ENCODE data around the gene SMYD2.

SMYD2 gene

GRCh38 chr1:214327514-214327913 is 46.6 kb downstream of the SMYD2 start:
- no peaks in the 10 kb centered on the region for H3K27me3 ChIP-seq (ENCODE audit: control insufficient read depth, insufficient read depth, low read length)
- no peak overlapping the region for H3K9ac ChIP-seq (ENCODE audit: low read depth, low read length)
- no peaks in the 10 kb centered on the region for H3K4me1 ChIP-seq (ENCODE audit: control insufficient read depth, insufficient read depth, low read length)
- no peak overlapping the region for H3K4me3 ChIP-seq (ENCODE audit: low read depth, low read length)
- H3K36me3 ChIP-seq (ENCODE audit: control insufficient read depth, insufficient read depth, low read length), result no peaks in the 10 kb centered on the region
- no peaks in the 10 kb centered on the region for H3K9me3 ChIP-seq (ENCODE audit: control insufficient read depth, insufficient read depth, low read length)

- H3K36me3 ChIP-seq (ENCODE audit: control insufficient read depth, insufficient read depth, low read length), result no peaks in the 10 kb centered on the region
- peak overlapping the region; percentile 48 for H3K9ac ChIP-seq (ENCODE audit: low read depth, low read length)
- H3K9me3 ChIP-seq (ENCODE audit: control insufficient read depth, insufficient read depth, low read length), result no peaks in the 10 kb centered on the region
- H3K27me3 ChIP-seq (ENCODE audit: control insufficient read depth, insufficient read depth, low read length), result no peaks in the 10 kb centered on the region
- H3K4me1 ChIP-seq (ENCODE audit: control insufficient read depth, insufficient read depth, low read length), result no peaks in the 10 kb centered on the region
- no peak overlapping the region for H3K4me3 ChIP-seq (ENCODE audit: low read depth, low read length)
These were observed 48.0 kb downstream of the SMYD2 start for GRCh38 chr1:214328770-214329469.

- Histone ChIP-seq H3K4me3 (ENCODE audit: low read depth, low read length) (no peak overlapping the region), H3K9ac (ENCODE audit: low read depth, low read length) (peak overlapping the region; percentile 32), H3K9me3 (ENCODE audit: control insufficient read depth, insufficient read depth, low read length) (no peaks in the 10 kb centered on the region), H3K27me3 (ENCODE audit: control insufficient read depth, insufficient read depth, low read length) (no peaks in the 10 kb centered on the region), H3K4me1 (ENCODE audit: control insufficient read depth, insufficient read depth, low read length) (no peaks in the 10 kb centered on the region), H3K36me3 (ENCODE audit: control insufficient read depth, insufficient read depth, low read length) (peaks cover 2% of the 10 kb centered on the region)
These were observed 48.7 kb downstream of the SMYD2 start for GRCh38 chr1:214329470-214330220.

DNA sequence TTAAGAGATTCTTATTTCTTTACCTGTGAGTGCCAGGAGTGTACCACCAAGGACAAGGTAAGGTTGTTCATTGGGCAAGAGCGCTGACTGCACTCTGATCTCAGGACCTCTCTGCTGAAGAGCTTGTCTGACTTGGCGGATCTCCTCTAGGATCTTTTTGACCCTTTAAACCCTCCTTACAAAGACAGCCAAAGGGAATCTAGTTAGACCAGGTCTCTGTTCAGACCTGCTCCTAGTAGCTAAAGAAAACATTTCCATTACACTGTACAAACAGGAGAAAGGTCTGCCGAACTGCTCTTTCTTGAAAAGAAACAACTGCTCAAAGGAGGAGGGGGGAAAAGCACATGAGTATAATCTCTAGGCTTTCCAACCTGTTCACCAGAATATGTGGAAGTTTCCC is 49.3 kb downstream of the SMYD2 start:
- Histone ChIP-seq H3K4me3 (ENCODE audit: low read depth, low read length) (no peak overlapping the region), H3K9me3 (ENCODE audit: control insufficient read depth, insufficient read depth, low read length) (no peaks in the 10 kb centered on the region), H3K36me3 (ENCODE audit: control insufficient read depth, insufficient read depth, low read length) (peaks cover 2% of the 10 kb centered on the region), H3K27me3 (ENCODE audit: control insufficient read depth, insufficient read depth, low read length) (no peaks in the 10 kb centered on the region), H3K4me1 (ENCODE audit: control insufficient read depth, insufficient read depth, low read length) (no peaks in the 10 kb centered on the region), H3K9ac (ENCODE audit: low read depth, low read length) (no peak overlapping the region)

DNA sequence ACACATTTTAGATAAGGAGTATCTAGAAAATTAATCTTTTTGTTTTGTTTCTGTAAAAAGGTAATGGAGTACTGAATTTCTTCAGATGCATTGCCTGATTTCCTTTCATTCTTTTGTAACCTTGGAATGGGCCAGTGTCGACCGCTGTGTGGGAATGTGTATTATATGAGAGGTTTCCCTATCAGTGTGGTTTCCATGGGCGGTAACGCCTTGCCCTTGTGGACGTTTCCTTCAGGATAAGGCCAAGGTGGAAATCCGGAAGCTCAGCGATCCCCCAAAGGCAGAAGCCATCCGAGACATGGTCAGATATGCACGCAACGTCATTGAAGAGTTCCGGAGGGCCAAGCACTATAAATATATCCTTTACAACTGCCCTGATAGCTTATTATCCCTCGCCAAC is 49.8 kb downstream of the SMYD2 start:
- H3K4me1 ChIP-seq (ENCODE audit: control insufficient read depth, insufficient read depth, low read length), result no peaks in the 10 kb centered on the region
- H3K9me3 ChIP-seq (ENCODE audit: control insufficient read depth, insufficient read depth, low read length), result no peaks in the 10 kb centered on the region
- H3K9ac ChIP-seq (ENCODE audit: low read depth, low read length), result no peak overlapping the region
- H3K4me3 ChIP-seq (ENCODE audit: low read depth, low read length), result no peak overlapping the region
- H3K27me3 ChIP-seq (ENCODE audit: control insufficient read depth, insufficient read depth, low read length), result no peaks in the 10 kb centered on the region
- H3K36me3 ChIP-seq (ENCODE audit: control insufficient read depth, insufficient read depth, low read length), result peaks cover 2% of the 10 kb centered on the region

DNA sequence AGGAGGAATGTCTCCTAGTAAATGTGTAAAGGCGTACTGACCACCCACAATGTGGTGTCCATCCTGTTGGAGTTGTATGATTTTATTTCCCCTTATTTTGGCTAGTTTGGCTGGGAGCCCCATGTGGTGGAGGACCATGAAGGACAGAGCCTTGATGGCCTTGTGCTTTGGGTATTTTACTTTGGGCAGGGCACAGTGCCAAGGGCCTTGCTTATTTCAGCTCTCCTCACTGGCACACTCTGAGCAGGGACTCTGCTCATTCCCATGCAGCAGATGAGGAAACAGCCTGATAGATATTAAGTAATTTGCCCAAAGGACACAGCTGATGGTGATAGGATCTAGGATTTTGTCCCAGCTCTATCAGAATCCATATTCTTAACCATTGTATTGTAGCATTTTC is 50.2 kb downstream of the SMYD2 start:
- H3K9ac ChIP-seq (ENCODE audit: low read depth, low read length), result no peak overlapping the region
- H3K4me3 ChIP-seq (ENCODE audit: low read depth, low read length), result no peak overlapping the region
- H3K4me1 ChIP-seq (ENCODE audit: control insufficient read depth, insufficient read depth, low read length), result no peaks in the 10 kb centered on the region
- no peaks in the 10 kb centered on the region for H3K27me3 ChIP-seq (ENCODE audit: control insufficient read depth, insufficient read depth, low read length)
- peaks cover 2% of the 10 kb centered on the region for H3K36me3 ChIP-seq (ENCODE audit: control insufficient read depth, insufficient read depth, low read length)
- H3K9me3 ChIP-seq (ENCODE audit: control insufficient read depth, insufficient read depth, low read length), result no peaks in the 10 kb centered on the region

DNA sequence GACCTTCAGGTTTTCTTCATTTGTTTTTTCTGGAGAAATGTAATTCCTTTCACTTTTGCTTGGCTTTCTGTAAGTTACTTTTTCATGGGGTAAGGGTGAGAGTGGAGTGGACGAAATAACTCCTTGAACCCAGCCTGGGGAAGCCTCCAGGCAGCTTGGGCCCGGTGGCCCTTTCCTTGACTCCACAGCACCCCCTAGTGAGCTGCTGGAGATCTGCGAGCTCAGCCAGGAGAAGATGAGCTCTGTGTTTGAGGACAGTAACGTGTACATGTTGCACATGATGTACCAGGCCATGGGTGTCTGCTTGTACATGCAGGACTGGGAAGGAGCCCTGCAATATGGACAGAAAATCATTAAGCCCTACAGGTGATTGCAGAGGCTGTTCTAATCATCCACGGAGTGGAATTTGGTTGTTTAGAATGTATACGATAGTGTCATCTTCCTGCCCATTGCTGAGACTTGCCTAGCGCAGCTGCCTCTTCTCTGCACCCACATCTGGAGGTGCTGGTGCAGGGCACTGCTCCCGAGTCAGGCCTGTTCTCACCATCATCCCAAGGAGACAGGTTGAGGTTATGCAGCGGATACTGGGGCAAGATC is 51.0 kb downstream of the SMYD2 start:
- H3K4me3 ChIP-seq (ENCODE audit: low read depth, low read length), result no peak overlapping the region
- H3K36me3 ChIP-seq (ENCODE audit: control insufficient read depth, insufficient read depth, low read length), result peaks cover 2% of the 10 kb centered on the region
- no peaks in the 10 kb centered on the region for H3K4me1 ChIP-seq (ENCODE audit: control insufficient read depth, insufficient read depth, low read length)
- no peak overlapping the region for H3K9ac ChIP-seq (ENCODE audit: low read depth, low read length)
- H3K9me3 ChIP-seq (ENCODE audit: control insufficient read depth, insufficient read depth, low read length), result no peaks in the 10 kb centered on the region
- no peaks in the 10 kb centered on the region for H3K27me3 ChIP-seq (ENCODE audit: control insufficient read depth, insufficient read depth, low read length)

DNA sequence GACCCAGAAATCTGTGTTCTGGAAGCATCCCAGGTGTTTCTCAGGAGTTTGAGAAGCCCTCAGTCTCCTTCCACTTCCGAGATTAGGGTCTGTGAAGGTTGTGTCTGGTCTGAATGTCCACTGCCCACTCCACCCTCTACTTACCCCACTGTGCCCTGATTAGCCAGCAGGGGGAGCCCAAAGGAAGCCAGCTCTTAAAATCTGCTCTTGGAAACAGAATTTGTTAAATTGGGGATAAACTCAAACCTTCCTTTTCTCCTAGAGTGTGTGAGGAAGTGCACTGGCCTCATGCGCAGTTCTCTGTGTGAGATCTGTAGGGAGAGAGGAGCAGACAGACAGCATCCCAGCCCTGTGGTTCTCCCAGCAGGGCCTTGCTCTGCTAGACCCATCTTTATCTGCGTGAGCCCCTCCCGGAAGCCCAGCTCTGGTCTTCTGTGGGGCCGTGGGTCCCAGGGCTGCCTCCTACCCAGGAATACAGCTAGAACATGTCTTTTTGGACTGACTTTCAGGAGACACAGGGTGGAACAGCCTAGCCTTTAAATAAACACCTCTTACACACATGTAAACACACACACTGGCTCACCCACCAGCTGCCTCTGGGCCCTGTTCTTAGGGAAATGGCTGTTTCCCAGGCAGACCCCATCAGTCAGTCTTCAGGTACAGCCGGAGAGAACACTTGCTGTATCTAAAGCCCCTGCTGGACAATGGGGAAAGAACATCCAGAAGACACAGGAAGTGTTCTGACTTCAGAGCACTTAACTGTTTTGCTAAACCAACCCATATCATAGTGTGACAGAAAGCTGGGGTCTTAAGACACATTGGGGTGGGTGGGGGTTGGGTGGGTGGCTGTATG is 52.2 kb downstream of the SMYD2 start:
- peaks cover 5% of the 10 kb centered on the region for H3K4me1 ChIP-seq (ENCODE audit: control insufficient read depth, insufficient read depth, low read length)
- H3K9me3 ChIP-seq (ENCODE audit: control insufficient read depth, insufficient read depth, low read length), result no peaks in the 10 kb centered on the region
- peaks cover 2% of the 10 kb centered on the region for H3K36me3 ChIP-seq (ENCODE audit: control insufficient read depth, insufficient read depth, low read length)
- H3K4me3 ChIP-seq (ENCODE audit: low read depth, low read length), result no peak overlapping the region
- H3K9ac ChIP-seq (ENCODE audit: low read depth, low read length), result no peak overlapping the region
- no peaks in the 10 kb centered on the region for H3K27me3 ChIP-seq (ENCODE audit: control insufficient read depth, insufficient read depth, low read length)

GRCh38 chr1:214335567-214335966 is 54.6 kb downstream of the SMYD2 start:
- peaks cover 2% of the 10 kb centered on the region for H3K36me3 ChIP-seq (ENCODE audit: control insufficient read depth, insufficient read depth, low read length)
- no peaks in the 10 kb centered on the region for H3K9me3 ChIP-seq (ENCODE audit: control insufficient read depth, insufficient read depth, low read length)
- no peak overlapping the region for H3K4me3 ChIP-seq (ENCODE audit: low read depth, low read length)
- H3K4me1 ChIP-seq (ENCODE audit: control insufficient read depth, insufficient read depth, low read length), result peaks cover 7% of the 10 kb centered on the region
- H3K27me3 ChIP-seq (ENCODE audit: control insufficient read depth, insufficient read depth, low read length), result no peaks in the 10 kb centered on the region
- H3K9ac ChIP-seq (ENCODE audit: low read depth, low read length), result no peak overlapping the region

GRCh38 chr1:214337015-214337414 is 56.1 kb downstream of the SMYD2 start:
- Histone ChIP-seq H3K4me3 (ENCODE audit: low read depth, low read length) (no peak overlapping the region), H3K4me1 (ENCODE audit: control insufficient read depth, insufficient read depth, low read length) (peaks cover 7% of the 10 kb centered on the region), H3K36me3 (ENCODE audit: control insufficient read depth, insufficient read depth, low read length) (peaks cover 2% of the 10 kb centered on the region), H3K9me3 (ENCODE audit: control insufficient read depth, insufficient read depth, low read length) (no peaks in the 10 kb centered on the region), H3K27me3 (ENCODE audit: control insufficient read depth, insufficient read depth, low read length) (no peaks in the 10 kb centered on the region), H3K9ac (ENCODE audit: low read depth, low read length) (no peak overlapping the region)

- Histone ChIP-seq H3K4me1 (ENCODE audit: control insufficient read depth, insufficient read depth, low read length) (peaks cover 8% of the 10 kb centered on the region), H3K9ac (ENCODE audit: low read depth, low read length) (no peak overlapping the region), H3K27me3 (ENCODE audit: control insufficient read depth, insufficient read depth, low read length) (no peaks in the 10 kb centered on the region), H3K9me3 (ENCODE audit: control insufficient read depth, insufficient read depth, low read length) (no peaks in the 10 kb centered on the region), H3K4me3 (ENCODE audit: low read depth, low read length) (no peak overlapping the region), H3K36me3 (ENCODE audit: control insufficient read depth, insufficient read depth, low read length) (peaks cover 2% of the 10 kb centered on the region)
These were observed 56.6 kb downstream of the SMYD2 start for GRCh38 chr1:214337511-214337910.
